ENCODE data around the gene TELO2.

- TF ChIP-seq CTCF (IDR thresholded peaks at IDR 0.05; ENCODE audit: low read length) (no peak), EZH2 (IDR thresholded peaks at IDR 0.05; ENCODE audit: borderline replicate concordance, low read length) (no peak)
Measured at GRCh38 chr16:1451702-1452392, 41.3 kb upstream of the TELO2 start.
